ENCODE results near the gene YY1.

Gene YY1

DNA sequence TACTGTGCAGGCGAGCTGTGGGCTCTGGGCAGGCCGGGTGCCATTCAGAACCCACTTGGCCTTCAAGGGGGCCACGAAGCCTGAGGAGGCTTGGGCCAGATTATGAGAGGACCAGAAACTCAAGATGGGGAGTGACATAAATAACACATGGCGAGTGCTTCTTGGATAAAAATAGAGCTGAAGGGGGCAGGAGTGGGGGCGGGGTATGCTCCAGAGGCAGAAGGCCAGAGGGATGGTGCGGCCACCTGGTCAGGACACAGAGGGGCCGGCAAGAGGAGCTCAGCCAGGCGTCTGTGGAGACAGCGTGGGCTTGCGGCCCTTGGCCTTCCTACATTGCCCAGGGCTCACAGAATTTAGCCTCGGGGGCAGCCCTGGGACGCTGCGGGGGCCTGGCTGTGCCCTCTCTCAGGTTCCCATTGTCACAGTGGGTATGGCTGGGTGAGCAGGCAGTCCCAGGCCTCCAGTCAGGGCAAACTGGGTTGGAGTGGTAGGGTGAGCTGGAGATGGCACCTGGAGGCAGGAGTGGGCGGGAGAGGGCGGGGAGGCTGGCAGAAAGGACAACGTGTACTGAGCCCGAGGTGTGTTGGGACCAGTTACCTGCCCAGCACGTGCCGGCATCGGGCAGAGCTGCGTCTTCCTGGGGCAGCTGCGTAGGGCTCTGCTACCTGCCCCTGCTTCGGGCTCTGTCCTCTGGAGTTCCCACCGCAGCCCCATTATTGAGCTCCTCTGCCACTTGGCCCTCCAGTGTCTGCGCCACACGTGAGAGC is 74.7 kb downstream of the YY1 start:
- no peak for DNase-seq (ENCODE audit: low read depth)

DNA sequence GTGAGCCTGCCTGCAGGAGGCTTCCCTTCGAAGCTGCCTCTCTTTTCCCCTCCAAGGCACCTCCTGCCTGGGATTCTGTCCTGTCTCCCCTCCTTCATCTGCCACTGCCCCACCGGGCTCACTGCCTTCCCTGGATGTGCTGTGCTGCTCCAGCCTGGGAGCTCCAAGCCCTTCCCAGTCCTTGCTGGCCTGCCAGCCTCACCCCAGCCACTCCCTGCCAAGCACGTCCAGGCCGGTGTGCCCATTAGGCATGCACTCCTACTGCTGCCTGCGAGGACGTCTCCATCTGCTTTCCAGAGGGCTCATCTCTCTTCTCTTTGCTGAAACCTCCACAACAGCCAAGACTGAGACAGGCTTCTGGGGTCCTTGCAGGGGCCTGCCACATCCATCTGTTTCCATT is 75.8 kb downstream of the YY1 start:
- DNase-seq (ENCODE audit: low read depth): no peak

GRCh38 chr14:100317389-100317788 is 78.4 kb downstream of the YY1 start:
- DNase-seq (ENCODE audit: low read depth): no peak

DNA sequence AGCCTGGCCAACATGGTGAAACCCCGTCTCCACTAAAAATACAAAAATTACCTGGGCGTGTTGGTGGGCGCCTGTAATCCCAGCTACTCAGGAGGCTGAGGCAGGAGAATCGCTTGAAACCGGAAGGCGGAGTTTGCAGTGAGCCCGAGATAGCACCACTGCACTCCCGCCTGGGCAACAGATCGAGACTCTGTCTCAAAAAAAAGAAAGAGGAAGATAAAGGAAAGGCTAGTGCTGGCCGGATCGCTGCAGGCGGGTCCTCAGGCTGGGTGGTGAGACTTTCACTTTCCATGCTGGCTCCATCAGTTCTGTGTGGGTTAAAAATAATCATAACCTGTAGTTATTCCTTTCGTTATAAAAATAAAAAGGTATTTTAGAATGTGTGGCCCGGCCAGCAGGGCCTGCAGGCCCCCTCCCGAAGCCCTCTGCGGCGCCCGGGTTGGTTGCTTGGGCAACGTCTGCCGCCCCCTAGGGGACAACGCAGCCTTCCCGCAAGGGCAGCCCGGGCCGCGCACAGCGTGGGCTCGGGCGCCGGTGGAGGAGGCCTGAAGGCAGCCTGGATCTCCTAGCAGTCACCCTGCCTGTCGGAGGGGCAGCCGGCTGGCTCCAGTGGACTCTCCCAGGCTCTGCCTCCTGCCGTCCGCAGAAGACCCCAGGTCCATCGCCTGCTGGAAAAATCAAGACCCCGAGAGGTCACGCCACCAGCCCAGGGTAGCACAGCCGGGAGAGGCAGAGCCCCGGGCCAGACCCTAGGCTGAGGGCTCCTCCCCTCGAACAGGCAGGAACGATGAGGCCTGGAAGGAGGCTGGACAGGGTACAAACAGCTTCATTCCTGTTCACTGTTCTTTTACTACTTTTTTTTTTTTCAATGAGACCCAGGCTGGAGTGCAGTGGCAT is 79.2 kb downstream of the YY1 start:
- peak; percentile 54 for DNase-seq (ENCODE audit: low read depth)

DNA sequence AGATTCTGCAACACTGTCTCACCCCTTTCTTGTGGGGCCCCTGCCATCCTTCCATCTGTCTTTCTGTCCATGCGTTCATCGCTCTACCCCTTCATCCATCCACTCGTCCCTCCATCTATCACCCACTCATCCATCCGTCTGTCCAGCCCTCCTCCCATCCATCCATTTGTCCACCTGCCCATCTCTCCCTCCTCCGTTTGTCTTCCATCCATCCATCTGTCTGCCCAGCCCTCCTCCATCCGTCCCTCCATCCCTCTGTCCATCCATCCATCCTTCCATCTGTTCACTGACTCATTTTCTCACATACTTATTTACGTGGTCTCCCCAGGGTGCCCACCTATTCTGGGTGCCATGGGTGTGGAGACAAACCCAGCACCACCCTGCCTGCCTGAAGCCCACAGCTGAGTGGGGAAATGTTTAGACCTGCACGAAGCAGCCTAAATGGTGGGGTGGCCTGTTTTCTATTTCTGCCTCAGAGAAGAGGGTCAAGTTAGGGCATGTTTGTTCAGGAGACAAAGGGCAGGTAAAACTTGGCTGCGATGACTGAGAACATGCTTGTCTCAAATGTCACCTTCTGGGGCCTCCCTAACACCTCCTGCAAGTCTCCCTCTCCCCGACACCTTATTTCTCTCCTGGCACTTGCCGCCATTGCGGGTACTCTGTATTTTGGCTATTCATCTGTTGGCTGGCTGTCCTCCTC is 81.4 kb downstream of the YY1 start:
- DNase-seq (ENCODE audit: low read depth): no peak

DNA sequence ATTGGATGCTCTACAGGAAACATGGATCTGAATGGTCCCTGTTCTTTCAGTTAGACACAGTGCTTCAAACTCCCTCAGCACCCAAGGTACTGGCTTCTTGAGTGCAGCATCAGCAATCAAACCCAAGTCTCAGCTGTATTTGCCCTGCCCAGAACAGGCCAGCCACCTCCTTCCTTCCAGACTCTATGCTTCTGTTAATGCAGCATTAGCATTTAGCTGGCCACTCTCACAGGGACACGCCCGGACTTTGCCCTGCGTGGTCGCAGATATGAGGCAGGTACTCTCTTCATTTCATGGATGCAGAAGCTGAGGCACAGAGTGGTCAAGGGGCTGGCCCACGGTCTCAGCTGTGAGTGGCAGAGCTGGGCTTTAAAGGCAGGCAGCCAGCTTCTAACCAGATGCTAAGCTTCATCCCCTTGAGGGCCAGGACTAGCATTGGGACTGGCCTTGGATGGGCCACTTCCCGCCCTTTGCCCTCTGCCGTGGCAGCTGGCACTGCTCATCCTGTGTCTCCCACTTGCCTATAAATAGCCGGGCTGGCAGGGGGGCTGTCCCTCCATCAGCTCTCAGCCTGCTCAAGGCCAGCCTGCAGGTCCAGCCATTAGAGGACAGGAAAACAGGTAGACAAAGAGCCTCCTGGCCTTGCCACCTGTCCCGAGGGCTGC is 82.7 kb downstream of the YY1 start:
- no peak for DNase-seq (ENCODE audit: low read depth)

GRCh38 chr14:100322138-100322957 is 83.4 kb downstream of the YY1 start:
- no peak for DNase-seq (ENCODE audit: low read depth)

- DNase-seq (ENCODE audit: low read depth): no peak
These were observed 84.4 kb downstream of the YY1 start, which contains the start of gene SLC25A47 for GRCh38 chr14:100323121-100323941. Gene SLC25A47 (plus strand): TSS chr14:100323339. CDS start chr14:100323415, 76 bp downstream.

DNA sequence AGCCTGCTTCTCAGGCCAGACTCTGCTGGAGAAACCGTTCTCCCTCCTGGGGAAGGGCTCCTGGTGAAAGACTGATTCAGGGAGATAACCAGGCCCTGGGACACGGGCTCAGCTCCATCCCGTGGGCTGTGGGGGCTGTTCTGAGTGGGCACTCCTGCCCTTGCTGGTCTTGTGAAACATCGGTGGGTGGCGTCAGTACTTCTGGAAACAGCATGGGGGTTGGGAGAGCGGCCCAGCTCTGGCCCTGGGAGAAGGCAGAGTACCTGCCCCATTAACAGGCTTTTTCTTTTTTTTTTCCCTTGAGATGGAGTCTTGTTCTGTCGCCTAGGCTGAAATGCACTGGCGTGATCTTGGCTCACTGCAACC is 85.0 kb downstream of the YY1 start:
- DNase-seq (ENCODE audit: low read depth): no peak

GRCh38 chr14:100325231-100325632 is 86.3 kb downstream of the YY1 start:
- no peak for DNase-seq (ENCODE audit: low read depth)

DNA sequence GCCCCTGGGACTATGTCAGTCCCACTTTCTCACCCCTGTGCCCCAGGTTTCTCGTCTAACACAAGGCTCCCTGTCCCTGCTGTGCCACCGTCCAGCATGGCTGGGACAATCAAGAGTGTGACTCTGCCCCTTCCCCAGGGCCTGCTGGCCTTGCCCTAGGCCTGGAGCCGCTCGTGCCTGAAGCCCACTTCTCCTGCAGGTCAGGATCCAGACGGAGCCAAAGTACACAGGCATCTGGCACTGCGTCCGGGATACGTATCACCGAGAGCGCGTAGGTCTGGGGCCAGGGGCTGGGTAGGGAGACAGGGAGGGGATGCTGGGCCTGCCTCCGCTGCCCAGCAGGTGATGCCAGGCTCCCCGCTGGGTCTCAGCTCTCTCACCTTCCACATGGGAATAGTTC is 87.0 kb downstream of the YY1 start:
- DNase-seq (ENCODE audit: low read depth): no peak

DNA sequence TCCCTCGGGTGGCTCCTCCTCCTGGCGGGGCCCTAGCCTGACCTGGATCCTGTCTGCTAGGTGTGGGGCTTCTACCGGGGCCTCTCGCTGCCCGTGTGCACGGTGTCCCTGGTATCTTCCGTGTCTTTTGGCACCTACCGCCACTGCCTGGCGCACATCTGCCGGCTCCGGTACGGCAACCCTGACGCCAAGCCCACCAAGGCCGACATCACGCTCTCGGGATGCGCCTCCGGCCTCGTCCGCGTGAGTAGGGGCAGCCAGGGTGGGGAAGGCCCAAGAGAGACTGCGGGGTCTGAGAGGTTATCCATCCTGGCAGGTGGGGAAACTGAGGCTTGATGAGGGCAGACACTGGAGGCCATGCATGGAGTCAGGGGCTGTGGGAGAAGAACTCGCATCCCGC is 88.2 kb downstream of the YY1 start:
- DNase-seq (ENCODE audit: low read depth): no peak

- no peak for DNase-seq (ENCODE audit: low read depth)
These were observed 89.7 kb downstream of the YY1 start for GRCh38 chr14:100328495-100329163.

DNA sequence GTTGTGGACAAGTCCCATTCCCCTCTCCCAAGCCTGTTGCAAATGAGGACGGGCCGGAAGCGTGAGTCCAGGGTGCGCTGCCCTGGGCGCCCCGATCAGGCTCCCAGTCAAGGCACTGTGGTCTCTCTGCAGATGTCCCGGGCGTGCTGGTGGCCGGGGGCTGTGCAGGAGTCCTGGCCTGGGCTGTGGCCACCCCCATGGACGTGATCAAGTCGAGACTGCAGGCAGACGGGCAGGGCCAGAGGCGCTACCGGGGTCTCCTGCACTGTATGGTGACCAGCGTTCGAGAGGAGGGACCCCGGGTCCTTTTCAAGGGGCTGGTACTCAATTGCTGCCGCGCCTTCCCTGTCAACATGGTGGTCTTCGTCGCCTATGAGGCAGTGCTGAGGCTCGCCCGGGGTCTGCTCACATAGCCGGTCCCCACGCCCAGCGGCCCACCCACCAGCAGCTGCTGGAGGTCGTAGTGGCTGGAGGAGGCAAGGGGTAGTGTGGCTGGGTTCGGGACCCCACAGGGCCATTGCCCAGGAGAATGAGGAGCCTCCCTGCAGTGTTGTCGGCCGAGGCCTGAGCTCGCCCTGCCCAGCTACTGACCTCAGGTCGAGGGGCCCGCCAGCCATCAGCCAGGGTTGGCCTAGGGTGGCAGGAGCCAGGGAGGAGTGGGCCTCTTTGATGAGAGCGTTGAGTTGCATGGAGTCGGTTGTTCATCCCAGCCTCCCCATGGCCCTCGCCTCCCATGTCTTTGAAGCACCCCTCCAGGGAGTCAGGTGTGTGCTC is 90.5 kb downstream of the YY1 start:
- DNase-seq (ENCODE audit: low read depth): no peak

GRCh38 chr14:100330007-100330344 is 91.0 kb downstream of the YY1 start:
- no peak for DNase-seq (ENCODE audit: low read depth)

DNA sequence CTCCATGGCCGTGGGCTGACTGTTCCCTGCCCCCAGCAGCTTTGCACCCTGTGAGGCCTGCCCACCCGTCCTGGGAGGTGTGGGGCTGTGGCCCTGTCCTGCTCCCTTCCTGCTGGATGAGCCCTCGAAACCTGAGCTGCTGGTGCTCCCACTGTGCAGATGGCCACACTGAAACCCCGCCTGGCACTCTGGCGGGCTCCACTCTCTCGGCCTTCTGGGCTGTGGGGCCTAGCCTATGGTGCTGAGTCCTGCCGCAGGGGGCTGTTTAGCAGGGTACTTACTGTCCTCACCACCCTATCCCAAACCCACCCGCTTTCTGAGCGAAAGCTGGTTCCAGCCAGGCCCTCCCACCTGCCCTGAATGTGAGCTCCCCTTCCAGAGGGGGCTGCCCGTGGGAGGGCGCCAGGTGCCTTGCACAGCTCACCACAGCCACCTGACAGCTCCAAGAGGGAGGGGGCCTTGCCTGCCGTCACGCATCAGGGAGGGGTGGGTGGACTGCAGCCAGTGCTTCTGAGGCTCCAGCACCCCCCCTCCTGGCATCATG is 91.5 kb downstream of the YY1 start:
- DNase-seq (ENCODE audit: low read depth): no peak

DNA sequence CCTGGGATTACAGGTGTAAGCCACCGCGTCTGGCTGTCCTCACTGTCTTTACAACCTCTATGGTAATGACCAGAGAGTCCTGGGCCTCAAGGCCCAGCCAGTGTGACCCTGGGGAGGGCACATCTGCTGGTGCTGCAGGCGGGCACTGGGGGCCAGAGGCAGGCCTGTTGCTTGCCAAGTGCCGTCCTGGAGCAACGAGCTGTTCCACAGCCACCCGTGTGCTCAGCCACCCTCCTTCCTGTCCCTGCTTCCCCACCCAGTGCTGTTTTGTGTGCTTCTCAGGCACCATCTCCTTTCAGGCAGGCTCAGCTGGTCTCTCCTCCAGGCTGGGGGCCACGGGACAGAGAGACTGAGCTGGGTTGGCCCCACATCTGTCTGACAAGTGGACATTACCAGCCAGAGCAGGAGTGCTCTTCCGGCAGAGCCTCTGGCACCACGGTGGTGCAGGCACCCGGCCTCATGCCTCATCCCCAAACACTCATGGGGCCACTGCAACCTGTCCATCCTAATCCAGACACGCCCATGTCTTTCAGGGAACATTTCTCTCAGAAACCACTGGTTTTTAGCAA is 93.2 kb downstream of the YY1 start:
- no peak for DNase-seq (ENCODE audit: low read depth)
